ENCODE results near the gene RAC3. TPM values are rescaled to one million over a fixed set of nuclear protein-coding genes. Genes with fewer than 3 reads are reported as not detected.

Gene RAC3
- total RNA-seq: 5.0 and 6.7 TPM in 2 replicates

- intact Hi-C loops (cut with micrococcal nuclease): loop anchor here (1.0 to 10.0 kb wide), 3 partner anchors 8 to 553 kb away; partner anchors contain the start of gene LRRC45
Observed at GRCh38 chr17:82031303-82031884, at the start of gene RAC3. Gene RAC3 (plus strand): TSS chr17:82031678. CDS start chr17:82031762, 84 bp downstream.

GRCh38 chr17:81983011-81983638 is 48.4 kb upstream of the RAC3 start:
- intact Hi-C loops (cut with micrococcal nuclease): no loop called here

- intact Hi-C loops (cut with micrococcal nuclease): no loop called here
Observed at GRCh38 chr17:81983639-81984373, 47.7 kb upstream of the RAC3 start.

- intact Hi-C loops (cut with micrococcal nuclease): no loop called here
Observed at GRCh38 chr17:81984773-81985410, 46.6 kb upstream of the RAC3 start.

- intact Hi-C loops (cut with micrococcal nuclease): no loop called here
Observed at GRCh38 chr17:81986606-81987005, 44.9 kb upstream of the RAC3 start.

- intact Hi-C loops (cut with micrococcal nuclease): no loop called here
Observed at GRCh38 chr17:81987161-81987770, 44.2 kb upstream of the RAC3 start.

GRCh38 chr17:81990836-81991683 is 40.4 kb upstream of the RAC3 start:
- intact Hi-C loops (cut with micrococcal nuclease): no loop called here

- intact Hi-C loops (cut with micrococcal nuclease): no loop called here
Observed at GRCh38 chr17:81991684-81992305, 39.7 kb upstream of the RAC3 start.

- intact Hi-C loops (cut with micrococcal nuclease): no loop called here
Observed at GRCh38 chr17:81992306-81993102, 39.0 kb upstream of the RAC3 start.

- intact Hi-C loops (cut with micrococcal nuclease): no loop called here
Observed at GRCh38 chr17:81993729-81994592, 37.5 kb upstream of the RAC3 start.

GRCh38 chr17:81994593-81995462 is 36.6 kb upstream of the RAC3 start:
- intact Hi-C loops (cut with micrococcal nuclease): no loop called here

- intact Hi-C loops (cut with micrococcal nuclease): no loop called here
Observed at GRCh38 chr17:81995463-81996231, 35.8 kb upstream of the RAC3 start.

- intact Hi-C loops (cut with micrococcal nuclease): no loop called here
Observed at GRCh38 chr17:81996232-81996756, 35.2 kb upstream of the RAC3 start.

GRCh38 chr17:81996757-81997441 is 34.6 kb upstream of the RAC3 start:
- intact Hi-C loops (cut with micrococcal nuclease): no loop called here

GRCh38 chr17:81998212-81998611 is 33.3 kb upstream of the RAC3 start:
- intact Hi-C loops (cut with micrococcal nuclease): no loop called here
